ENCODE measurements around the gene VAV1.

The VAV1 gene

DNA sequence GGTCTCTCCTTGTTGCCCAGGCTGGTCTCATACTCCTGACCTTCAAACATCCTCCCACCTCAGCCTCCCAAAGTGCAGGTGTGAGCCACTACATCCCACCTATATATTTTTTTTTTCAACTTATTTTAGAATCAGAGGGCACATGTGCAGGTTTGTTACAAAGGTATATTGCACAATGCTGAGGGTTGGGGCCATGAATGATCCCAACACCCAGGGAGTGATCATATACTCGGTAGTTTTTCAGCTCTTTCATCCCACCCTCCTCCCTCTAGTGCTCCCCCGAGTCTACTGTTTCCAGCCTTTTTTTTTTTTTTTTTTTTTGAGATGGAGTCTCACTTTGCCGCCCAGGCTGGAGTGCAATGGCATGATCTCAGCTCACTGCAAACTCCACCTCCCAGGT lies 76.5 kb downstream of the VAV1 start:
- Histone ChIP-seq H3K4me1 (ENCODE audit: control insufficient read depth, insufficient read depth, low read length) (no peaks in the 10 kb centered on the region), H3K27ac (ENCODE audit: extremely low read depth, low read depth, low read length) (no peak overlapping the region), H3K9me3 (ENCODE audit: control insufficient read depth, insufficient read depth, low read depth, low read length) (no peaks in the 10 kb centered on the region), H3K36me3 (ENCODE audit: control insufficient read depth in 2 of 2, insufficient read depth in 1 of 2, low read length in 2 of 2) (no peaks in the 10 kb centered on the region), H3K4me3 (ENCODE audit: low read depth, low read length) (no peak overlapping the region)
- ChIA-PET POLR2A (no interaction called here), CTCF (interaction anchor here (0.6 to 1.0 kb wide), 2 partner anchors 14 to 241 kb away, joined by 3 read pairs; no protein-coding TSS in a partner anchor)
- TF ChIP-seq ZNF140 (tag by site-specific recombination; IDR thresholded peaks at IDR 0.05) (no peak), WT1 (tag by site-specific recombination; IDR thresholded peaks at IDR 0.05) (no peak), YY2 (tag by site-specific recombination; IDR thresholded peaks at IDR 0.05) (no peak), ZNF677 (tag by site-specific recombination; IDR thresholded peaks at IDR 0.05) (no peak), ZNF623 (tag by site-specific recombination; IDR thresholded peaks at IDR 0.05) (no peak), ZNF747 (tag by site-specific recombination; IDR thresholded peaks at IDR 0.05) (no peak), ZNF76 (tag by site-specific recombination; IDR thresholded peaks at IDR 0.05; ENCODE audit: borderline replicate concordance, low read depth) (no peak), ZNF37A (tag by site-specific recombination; IDR thresholded peaks at IDR 0.05) (no peak), ZNF473 (tag by site-specific recombination; IDR thresholded peaks at IDR 0.05) (no peak), ZNF830 (tag by site-specific recombination; IDR thresholded peaks at IDR 0.05; ENCODE audit: low read depth) (no peak), ZNF707 (tag by site-specific recombination; IDR thresholded peaks at IDR 0.05) (no peak), GLI4 (tag by site-specific recombination; IDR thresholded peaks at IDR 0.05) (no peak), YY1 (tag by site-specific recombination; IDR thresholded peaks at IDR 0.05) (no peak)
- TF ChIP-seq, protein P1, sequence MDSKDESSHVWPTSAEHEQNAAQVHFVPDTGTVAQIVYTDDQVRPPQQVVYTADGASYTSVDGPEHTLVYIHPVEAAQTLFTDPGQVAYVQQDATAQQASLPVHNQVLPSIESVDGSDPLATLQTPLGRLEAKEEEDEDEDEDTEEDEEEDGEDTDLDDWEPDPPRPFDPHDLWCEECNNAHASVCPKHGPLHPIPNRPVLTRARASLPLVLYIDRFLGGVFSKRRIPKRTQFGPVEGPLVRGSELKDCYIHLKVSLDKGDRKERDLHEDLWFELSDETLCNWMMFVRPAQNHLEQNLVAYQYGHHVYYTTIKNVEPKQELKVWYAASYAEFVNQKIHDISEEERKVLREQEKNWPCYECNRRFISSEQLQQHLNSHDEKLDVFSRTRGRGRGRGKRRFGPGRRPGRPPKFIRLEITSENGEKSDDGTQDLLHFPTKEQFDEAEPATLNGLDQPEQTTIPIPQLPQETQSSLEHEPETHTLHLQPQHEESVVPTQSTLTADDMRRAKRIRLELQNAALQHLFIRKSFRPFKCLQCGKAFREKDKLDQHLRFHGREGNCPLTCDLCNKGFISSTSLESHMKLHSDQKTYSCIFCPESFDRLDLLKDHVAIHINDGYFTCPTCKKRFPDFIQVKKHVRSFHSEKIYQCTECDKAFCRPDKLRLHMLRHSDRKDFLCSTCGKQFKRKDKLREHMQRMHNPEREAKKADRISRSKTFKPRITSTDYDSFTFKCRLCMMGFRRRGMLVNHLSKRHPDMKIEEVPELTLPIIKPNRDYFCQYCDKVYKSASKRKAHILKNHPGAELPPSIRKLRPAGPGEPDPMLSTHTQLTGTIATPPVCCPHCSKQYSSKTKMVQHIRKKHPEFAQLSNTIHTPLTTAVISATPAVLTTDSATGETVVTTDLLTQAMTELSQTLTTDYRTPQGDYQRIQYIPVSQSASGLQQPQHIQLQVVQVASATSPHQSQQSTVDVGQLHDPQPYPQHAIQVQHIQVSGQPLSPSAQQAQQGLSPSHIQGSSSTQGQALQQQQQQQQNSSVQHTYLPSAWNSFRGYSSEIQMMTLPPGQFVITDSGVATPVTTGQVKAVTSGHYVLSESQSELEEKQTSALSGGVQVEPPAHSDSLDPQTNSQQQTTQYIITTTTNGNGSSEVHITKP (tag by site-specific recombination; IDR thresholded peaks at IDR 0.05), result no peak
- TF ChIP-seq, protein P2, sequence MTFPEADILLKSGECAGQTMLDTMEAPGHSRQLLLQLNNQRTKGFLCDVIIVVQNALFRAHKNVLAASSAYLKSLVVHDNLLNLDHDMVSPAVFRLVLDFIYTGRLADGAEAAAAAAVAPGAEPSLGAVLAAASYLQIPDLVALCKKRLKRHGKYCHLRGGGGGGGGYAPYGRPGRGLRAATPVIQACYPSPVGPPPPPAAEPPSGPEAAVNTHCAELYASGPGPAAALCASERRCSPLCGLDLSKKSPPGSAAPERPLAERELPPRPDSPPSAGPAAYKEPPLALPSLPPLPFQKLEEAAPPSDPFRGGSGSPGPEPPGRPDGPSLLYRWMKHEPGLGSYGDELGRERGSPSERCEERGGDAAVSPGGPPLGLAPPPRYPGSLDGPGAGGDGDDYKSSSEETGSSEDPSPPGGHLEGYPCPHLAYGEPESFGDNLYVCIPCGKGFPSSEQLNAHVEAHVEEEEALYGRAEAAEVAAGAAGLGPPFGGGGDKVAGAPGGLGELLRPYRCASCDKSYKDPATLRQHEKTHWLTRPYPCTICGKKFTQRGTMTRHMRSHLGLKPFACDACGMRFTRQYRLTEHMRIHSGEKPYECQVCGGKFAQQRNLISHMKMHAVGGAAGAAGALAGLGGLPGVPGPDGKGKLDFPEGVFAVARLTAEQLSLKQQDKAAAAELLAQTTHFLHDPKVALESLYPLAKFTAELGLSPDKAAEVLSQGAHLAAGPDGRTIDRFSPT (tag by site-specific recombination; IDR thresholded peaks at IDR 0.05), result no peak
- TF ChIP-seq, protein P3, sequence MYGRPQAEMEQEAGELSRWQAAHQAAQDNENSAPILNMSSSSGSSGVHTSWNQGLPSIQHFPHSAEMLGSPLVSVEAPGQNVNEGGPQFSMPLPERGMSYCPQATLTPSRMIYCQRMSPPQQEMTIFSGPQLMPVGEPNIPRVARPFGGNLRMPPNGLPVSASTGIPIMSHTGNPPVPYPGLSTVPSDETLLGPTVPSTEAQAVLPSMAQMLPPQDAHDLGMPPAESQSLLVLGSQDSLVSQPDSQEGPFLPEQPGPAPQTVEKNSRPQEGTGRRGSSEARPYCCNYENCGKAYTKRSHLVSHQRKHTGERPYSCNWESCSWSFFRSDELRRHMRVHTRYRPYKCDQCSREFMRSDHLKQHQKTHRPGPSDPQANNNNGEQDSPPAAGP (tag by site-specific recombination; IDR thresholded peaks at IDR 0.05), result no peak

DNA sequence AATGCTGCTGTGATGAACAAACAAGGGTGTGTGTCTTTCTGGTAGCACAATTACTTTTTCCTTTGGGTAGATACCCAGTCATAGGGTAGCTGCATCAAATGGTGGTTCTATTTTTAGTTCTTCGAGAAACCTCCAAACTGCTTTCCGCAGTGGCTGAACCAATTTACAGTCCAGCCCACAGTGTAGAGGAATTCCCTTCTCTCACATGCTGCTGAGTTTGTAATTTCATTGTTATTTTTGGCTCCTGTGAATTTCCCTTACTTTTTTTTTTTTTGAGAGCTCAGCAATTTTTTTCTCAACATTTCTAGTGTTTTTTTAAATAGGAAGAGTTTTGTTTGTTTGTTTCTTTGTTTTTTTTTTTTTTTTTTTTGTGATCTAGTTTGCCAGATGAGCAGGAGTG lies 77.4 kb downstream of the VAV1 start:
- Histone ChIP-seq H3K4me3 (ENCODE audit: low read depth, low read length) (no peak overlapping the region), H3K36me3 (ENCODE audit: control insufficient read depth in 2 of 2, insufficient read depth in 1 of 2, low read length in 2 of 2) (no peaks in the 10 kb centered on the region), H3K27ac (ENCODE audit: extremely low read depth, low read depth, low read length) (no peak overlapping the region), H3K4me1 (ENCODE audit: control insufficient read depth, insufficient read depth, low read length) (no peaks in the 10 kb centered on the region), H3K9me3 (ENCODE audit: control insufficient read depth, insufficient read depth, low read depth, low read length) (no peaks in the 10 kb centered on the region)
- TF ChIP-seq ZNF521 (tag by site-specific recombination; IDR thresholded peaks at IDR 0.05), result no peak
- 0 out of 2 replicates have a peak, but pooled peaks have one; percentile 0 for TF ChIP-seq ZNF146 (tag by site-specific recombination; IDR thresholded peaks at IDR 0.05)
- ChIA-PET POLR2A (interaction anchor here (0.6 kb wide), 1 partner anchor 192 kb away, joined by 3 read pairs; no protein-coding TSS in a partner anchor), CTCF (interaction anchor here (0.6 kb wide), 1 partner anchor 8 kb away, joined by 3 read pairs; no protein-coding TSS in a partner anchor)

Data from HEK293 (cell line).